GM21619 (cell line): ENCODE results near the gene SLC25A30.
A peak's percentile ranks its signal among the peaks of the same experiment; 100 is the strongest.
"Not testable (repeated sequence)": the region's sequence is repeated elsewhere in the genome, so short reads cannot be mapped to it uniquely, and the experiment has no call there.

Experiments
- ATAC-seq: cut with Tn5 transposase; IDR thresholded peaks from one replicate; pipeline ENCODE4 v1.9.1; 2021; ENCODE audit not compliant: unreplicated experiment

Gene SLC25A30

DNA sequence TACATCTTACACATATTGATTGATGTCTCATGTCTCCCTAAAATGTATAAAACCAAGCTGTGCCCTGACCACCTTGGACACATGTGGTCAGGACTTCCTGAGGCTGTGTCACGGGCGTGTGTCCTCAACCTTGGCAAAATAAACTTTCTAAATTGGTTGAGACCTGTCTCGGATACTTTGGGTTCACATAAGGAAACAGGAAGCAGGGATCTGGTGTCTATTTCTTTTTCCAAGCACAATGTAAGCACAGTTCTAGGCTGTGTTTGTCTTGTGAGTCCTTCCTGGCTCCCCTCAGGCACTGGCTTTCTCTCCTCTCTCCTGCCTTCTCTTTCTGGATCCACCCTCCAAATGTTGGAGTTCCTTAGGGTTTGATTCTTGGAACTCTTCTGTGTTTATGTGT lies 49.6 kb downstream of the SLC25A30 start:
- no peak for ATAC-seq

DNA sequence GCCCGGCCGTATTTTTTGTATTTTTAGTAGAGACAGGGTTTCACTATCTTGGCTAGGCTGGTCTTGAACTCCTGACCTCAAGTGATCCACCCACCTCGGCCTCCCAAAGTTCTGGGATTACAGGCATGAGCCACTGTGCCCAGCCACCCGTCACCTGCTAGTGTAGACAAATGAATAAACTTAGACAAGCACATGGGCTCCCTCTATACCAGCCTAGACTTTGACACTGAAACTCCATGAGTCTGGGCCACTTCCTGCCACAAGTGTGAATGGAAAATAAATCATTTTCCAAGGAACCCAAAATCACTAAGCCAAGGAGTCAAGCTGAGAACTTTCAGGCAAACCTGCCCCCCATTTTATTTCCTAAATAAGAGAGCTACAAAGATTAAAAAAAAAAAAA lies 50.2 kb downstream of the SLC25A30 start:
- no peak for ATAC-seq

GRCh38 chr13:45367358-45367757 lies 50.8 kb downstream of the SLC25A30 start:
- peak; percentile 95 for ATAC-seq

- ATAC-seq: no peak
Observed at GRCh38 chr13:45365558-45365885, 52.7 kb downstream of the SLC25A30 start.

DNA sequence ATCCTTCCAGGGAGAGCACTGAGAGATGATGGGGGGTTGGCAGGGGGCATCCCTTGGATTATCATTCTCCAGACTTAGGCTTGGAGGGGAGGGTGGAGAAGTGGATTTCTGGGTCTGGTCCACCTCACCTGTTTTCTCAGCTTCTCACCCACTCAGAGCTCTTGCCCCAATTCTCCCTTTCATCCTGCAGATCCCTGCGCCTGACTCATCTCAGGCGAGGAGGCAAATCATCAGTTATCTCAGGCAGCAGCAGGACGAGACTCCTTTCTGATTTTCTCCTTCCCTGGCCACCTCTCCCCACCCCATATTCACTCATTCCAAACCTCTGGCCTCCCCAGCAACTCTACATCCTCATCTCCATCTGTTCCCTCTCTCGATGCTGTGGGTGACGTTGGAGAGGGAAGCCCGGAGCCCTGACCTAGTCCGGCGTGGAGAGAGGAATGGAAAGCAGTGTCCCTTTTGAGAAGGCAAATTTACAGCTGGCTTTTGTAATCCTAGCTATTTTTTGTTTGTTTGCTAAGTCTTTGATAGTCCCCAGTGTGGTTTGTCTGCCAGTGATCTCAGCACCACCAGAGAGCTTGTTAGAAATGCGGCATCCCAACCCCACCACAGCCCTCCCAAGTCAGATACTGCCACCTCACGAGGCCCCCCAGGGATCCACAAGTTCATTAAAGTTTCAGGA lies 53.2 kb downstream of the SLC25A30 start:
- ATAC-seq: no peak

- no peak for ATAC-seq
Observed at GRCh38 chr13:45362939-45363338, 55.2 kb downstream of the SLC25A30 start.

DNA sequence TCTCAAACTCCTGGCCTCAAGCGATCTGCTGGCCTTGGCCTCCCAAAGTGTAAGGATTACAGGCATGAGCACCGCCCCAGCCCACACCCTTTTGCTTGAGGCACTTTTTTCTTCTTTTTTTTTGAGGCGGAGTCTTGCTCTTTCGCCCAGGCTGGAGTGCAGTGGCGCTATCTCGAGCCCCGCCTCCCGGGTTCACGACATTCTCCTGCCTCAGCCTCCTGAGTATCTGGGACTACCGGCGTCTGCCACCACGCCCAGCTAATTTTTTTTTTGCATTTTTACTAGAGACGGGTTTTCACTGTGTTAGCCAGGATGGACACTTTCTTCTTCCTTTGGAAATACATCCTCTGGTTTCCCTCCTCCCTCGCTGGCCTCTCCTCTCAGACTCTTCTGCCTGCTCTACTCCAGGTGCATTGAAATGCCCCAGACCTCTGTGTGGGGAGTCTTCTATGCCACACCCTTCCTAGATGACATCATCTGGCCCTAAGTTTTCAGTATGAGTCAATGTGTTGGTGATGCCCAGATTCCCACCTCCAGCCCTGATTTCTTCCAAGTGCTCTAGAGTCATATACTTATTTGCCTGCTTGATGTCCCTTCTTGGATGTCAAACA lies 56.5 kb downstream of the SLC25A30 start:
- ATAC-seq: no peak

GRCh38 chr13:45356966-45357672 lies 61.1 kb downstream of the SLC25A30 start:
- ATAC-seq: no peak

DNA sequence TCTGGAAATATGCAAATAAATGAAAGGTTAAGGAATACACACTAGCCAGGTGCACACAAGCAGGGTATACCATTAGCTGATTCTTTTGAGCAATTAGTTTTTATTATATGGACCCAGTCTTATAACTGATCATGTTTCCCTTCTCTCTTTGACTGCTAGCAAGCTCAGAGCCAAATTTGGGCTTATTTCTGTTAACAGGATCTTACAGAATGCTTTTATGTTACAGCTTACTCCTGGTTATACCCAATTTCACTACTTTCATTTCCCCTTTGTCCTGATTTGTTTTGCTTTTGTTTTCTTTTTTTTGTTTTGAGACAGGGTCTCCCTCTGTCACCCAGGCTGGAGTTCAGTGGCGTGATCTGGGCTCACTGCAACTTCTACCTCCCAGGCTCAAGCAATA lies 64.3 kb downstream of the SLC25A30 start:
- ATAC-seq: no peak

- ATAC-seq: no peak
Observed at GRCh38 chr13:45352031-45352430, 66.1 kb downstream of the SLC25A30 start.

- ATAC-seq: no peak
Observed at GRCh38 chr13:45350152-45350551, 68.0 kb downstream of the SLC25A30 start.

DNA sequence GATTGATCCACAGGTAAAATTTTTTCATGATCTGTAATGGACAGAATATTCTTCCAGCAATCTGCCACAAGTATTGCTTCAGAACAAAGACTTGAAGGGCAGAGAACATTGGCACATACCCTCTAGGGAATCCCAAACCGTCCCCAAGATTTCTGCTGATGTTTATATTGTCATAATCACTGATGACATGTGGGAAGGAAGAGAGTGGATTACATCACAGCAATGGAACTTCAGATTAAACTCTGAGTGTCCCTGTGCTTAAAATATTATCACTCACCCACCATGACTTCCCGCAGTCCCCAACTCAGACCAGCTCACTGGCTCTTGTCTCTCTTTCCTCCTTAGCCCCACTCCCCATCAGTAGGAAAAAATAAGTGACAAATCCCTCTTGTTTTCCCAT lies 68.7 kb downstream of the SLC25A30 start:
- no peak for ATAC-seq

GRCh38 chr13:45344064-45344463 lies 74.1 kb downstream of the SLC25A30 start:
- not testable (repeated sequence) for ATAC-seq
